HG03521 (cell line): Measurements from ENCODE around the gene HMGN5.
A peak's percentile ranks its signal among the peaks of the same experiment; 100 is the strongest.

Experiments
- ATAC-seq: cut with Tn5 transposase; IDR thresholded peaks from one replicate; pipeline ENCODE4 v1.9.1; 2021; ENCODE audit warnings: mild to moderate bottlenecking, moderate library complexity; ENCODE audit not compliant: unreplicated experiment

The HMGN5 gene

GRCh38 chrX:81201671-81202455 is at the start of gene HMGN5, which contains the start of gene SH3BGRL:
Gene HMGN5, minus strand, starts transcription at chrX:81201913. Its CDS starts 80,364 bp downstream, at chrX:81121549.
Gene SH3BGRL, plus strand, starts transcription at chrX:81202102. Its CDS starts 99 bp downstream, at chrX:81202201.
- peak; percentile 96 for ATAC-seq

- no peak for ATAC-seq
Observed at GRCh38 chrX:81241753-81242152, 40.0 kb upstream of the HMGN5 start.

GRCh38 chrX:81240701-81241331 is 39.1 kb upstream of the HMGN5 start:
- ATAC-seq, result no peak

- ATAC-seq, result no peak
Observed at GRCh38 chrX:81238166-81238565, 36.5 kb upstream of the HMGN5 start.

DNA sequence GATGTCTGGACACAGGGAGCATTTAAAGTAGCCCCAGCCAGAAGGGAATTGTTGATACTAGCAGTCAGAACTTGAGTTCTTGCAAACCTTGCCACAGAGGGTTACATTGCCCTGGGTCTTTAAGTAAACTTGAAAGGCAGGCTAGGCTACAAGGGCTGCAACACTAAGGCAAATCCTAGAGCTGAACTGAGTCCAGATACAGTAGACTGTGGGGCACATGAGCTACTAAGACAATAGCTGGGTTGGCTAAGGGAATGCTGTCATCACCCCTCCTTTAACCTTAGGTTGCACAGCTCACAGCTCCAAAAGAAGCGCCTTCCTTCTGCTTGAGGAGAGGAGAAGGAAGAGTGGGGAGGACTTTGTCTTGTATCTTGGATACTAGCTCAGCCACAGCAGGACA is 35.8 kb upstream of the HMGN5 start:
- no peak for ATAC-seq

DNA sequence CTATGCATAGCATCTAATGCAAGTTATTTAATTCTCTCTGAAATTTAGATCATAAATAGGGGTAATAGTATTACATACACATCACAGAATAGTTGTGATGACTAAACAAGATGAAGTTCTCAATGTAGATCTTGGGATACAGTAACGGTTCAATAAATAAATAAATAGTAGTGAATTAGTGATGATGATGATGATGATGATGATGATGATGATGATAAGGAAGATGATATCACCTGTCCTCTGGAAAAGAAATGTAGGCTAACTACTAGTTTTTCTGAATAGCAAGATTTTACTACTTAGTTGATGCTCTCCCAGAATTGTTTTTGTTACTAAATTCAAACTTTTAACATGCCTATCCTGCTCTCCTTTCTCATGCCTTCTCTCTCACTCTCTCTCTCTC is 30.5 kb upstream of the HMGN5 start:
- ATAC-seq, result no peak

DNA sequence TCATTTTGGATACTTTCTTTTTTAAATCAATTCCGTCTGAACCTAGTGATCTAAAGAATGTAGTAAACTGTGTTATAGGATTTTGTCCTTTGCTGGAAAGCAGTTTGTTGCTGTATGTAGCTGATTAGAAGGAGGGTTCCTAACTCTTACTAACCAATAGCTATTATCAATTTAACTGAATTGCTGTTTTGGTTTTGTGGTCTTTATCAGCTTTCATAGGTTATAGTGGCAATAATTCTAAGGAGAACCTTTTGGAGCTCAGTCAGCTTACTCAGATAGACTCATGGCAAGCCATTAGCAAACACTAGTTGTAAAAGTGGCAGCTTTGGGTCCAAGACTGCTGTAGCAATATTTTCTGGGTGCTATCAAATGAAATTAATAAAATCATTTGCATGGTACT is 29.8 kb upstream of the HMGN5 start:
- no peak for ATAC-seq

GRCh38 chrX:81229901-81230300 is 28.2 kb upstream of the HMGN5 start:
- no peak for ATAC-seq

GRCh38 chrX:81229229-81229628 is 27.5 kb upstream of the HMGN5 start:
- no peak for ATAC-seq

DNA sequence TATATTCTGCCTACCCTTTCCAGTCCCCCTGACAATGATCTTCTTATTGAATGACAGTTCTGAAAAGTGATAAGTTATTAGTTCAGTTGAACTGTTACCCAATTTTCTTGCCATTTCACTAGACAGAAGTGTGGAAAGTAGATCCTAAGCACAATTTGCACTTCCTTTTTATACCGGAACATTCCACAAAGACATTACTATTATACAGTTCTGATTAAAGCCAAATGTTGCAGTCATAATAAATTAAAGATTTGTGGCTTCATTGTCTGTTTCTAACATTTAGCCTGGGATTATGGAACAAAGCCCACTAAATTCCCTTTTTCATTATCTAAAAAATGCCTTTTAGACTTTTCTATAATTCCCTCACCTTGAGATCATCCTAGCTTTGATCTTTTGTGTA is 14.0 kb upstream of the HMGN5 start:
- no peak for ATAC-seq

- no peak for ATAC-seq
Observed at GRCh38 chrX:81208916-81209315, 7.2 kb upstream of the HMGN5 start.

DNA sequence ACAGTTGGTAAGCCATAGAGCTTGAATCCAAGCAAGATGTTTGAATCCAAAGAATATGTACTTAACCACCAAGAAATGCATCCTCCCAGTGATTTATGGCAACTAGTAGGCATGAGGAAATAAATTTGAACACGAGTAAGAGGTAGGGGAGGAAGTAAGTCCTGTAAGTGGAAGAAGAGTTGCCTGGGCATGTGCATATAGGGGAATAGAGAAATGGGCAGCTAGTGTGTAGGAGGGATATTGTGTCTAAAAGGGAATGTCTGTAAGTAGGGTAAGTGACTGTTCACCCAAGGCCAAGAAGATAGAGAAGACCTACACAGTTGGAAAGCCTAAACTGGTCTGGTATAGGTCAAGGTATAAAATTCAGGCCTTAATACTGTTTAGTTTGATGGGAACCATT is 4.8 kb upstream of the HMGN5 start:
- ATAC-seq, result no peak

DNA sequence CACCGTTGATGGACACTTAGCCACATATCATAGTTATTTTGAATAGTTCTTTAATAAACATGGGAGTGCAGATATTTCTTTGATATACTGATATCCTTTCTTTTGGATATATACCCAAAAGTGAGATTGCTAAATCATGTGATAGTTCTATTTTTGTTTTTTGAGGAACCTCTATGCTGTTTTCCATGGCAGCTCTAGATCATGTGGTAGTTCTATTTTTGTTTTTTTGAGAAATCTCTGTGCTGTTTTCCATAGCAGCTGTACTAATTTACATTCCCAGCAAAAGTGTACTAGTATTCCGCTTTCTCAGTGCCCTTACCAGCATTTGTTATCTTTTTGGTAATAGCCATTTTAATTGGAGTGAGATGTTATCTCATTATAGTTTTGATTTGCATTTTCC is 3.8 kb upstream of the HMGN5 start:
- ATAC-seq, result no peak

DNA sequence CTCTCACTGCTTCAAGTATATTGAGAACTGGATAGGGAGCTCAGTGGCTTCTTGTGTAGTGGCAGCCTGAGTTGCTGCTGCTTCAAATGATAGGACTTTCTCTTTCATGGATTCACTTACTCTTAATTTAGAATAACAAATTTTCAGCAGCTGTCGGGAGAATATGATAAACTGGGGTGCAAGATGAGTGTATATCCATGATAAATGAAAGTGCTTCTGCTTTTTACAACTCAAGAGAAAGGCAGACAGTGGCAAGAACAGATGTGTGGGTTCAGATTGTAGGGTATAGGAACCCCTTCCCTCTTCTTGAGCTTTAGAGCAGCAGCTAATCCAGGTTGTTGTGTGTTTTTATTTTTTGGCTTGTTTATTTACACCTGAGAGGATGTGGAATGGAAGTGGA is 1.2 kb upstream of the HMGN5 start:
- no peak for ATAC-seq

GRCh38 chrX:81202456-81202819 is 725 bp upstream of the HMGN5 start:
- ATAC-seq, result no peak

- ATAC-seq, result no peak
Observed at GRCh38 chrX:81201071-81201470, 642 bp downstream of the HMGN5 start.

- peak; percentile 81 for ATAC-seq
Observed at GRCh38 chrX:81195712-81196111, 6.0 kb downstream of the HMGN5 start.

DNA sequence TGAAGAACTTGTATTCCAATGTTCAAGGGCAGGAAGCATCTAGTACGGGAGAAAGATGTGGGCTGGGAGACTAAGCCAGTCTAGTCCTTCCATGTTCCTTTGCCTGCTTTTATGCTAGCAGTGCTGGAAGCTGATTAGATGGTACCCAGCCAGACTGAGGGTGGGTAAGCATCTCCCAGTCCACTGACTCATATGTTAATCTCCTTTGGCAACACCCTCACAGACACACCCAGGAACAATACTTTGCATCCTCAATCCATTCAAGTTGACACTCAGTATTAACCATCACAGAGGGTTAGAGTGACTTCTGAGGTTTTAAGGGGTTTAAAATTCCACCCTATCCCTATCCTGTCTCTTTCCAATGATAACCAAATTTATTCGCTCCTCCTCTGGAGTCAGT is 6.5 kb downstream of the HMGN5 start:
- no peak for ATAC-seq

DNA sequence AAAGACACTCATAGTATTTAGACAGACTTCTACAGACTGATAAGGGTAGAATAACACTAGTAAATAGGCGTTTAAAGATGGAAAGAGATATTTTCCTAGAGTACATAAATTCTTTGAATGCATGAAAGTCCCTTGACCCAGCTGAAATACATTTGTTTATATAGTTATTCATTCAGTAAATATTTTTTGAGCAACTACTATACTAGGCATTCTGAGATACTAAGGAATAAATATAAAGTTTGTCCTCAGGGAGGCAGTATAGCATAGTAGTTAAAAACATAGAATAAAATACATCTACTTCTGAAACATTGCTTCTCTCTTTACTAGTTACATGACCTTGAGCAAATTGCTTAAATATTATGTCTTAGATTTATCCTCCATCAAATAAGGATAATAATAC is 27.4 kb downstream of the HMGN5 start:
- ATAC-seq, result no peak

- ATAC-seq, result no peak
Observed at GRCh38 chrX:81168391-81168790, 33.3 kb downstream of the HMGN5 start.

- peak; percentile 98 for ATAC-seq
Observed at GRCh38 chrX:81121513-81122363, 80.0 kb downstream of the HMGN5 start.

GRCh38 chrX:81120936-81121371 is 80.8 kb downstream of the HMGN5 start:
- peak; percentile 45 for ATAC-seq
